ENCODE measurements around the gene ABCB10. TPM values are rescaled to one million over a fixed set of nuclear protein-coding genes. Genes with fewer than 3 reads are reported as not detected.

Gene ABCB10
- total RNA-seq, 1 donor = 13.4 TPM

GRCh38 chr1:229508823-229509337 lies 49.6 kb downstream of the ABCB10 start:
- Histone ChIP-seq H3K4me2 (ENCODE audit: insufficient read depth, low read length) (peak overlapping the region; percentile 90), H3K4me3 (ENCODE audit: insufficient read depth, low read length) (peak overlapping the region; percentile 81), H3K4me1 (ENCODE audit: insufficient read depth, low read length) (peaks cover 26% of the 10 kb centered on the region), H3K27ac (ENCODE audit: low read depth, low read length) (peak overlapping the region; percentile 95), H3K9me3 (ENCODE audit: low read depth, low read length) (no peaks in the 10 kb centered on the region), H3K36me3 (ENCODE audit: insufficient read depth, low read length) (peaks cover 3% of the 10 kb centered on the region), H3K79me2 (ENCODE audit: insufficient read depth, low read length) (peaks cover 30% of the 10 kb centered on the region), H2AFZ (ENCODE audit: low read length) (peak overlapping the region; percentile 94), H4K20me1 (ENCODE audit: insufficient read depth, low read length) (no peaks in the 10 kb centered on the region), H3K27me3 (ENCODE audit: insufficient read depth, low read length) (no peaks in the 10 kb centered on the region)
- no peak for TF ChIP-seq CTCF (IDR thresholded peaks at IDR 0.05; ENCODE audit: extremely low read depth, low read depth, low read length)
- no peak for DNase-seq (ENCODE audit: insufficient read length, low spot score, missing footprints)

GRCh38 chr1:229507951-229508822 lies 50.3 kb downstream of the ABCB10 start, which contains the start of gene NUP133:
TSS of gene NUP133 (minus strand) at chr1:229508341. CDS start at chr1:229508249, 92 bp downstream.
- Histone ChIP-seq H2AFZ (ENCODE audit: low read length) (peak within 1 kb of the TSS; percentile 95), H4K20me1 (ENCODE audit: insufficient read depth, low read length) (no peaks in the 10 kb centered on the region), H3K4me3 (ENCODE audit: insufficient read depth, low read length) (peak within 1 kb of the TSS; percentile 81), H3K79me2 (ENCODE audit: insufficient read depth, low read length) (peaks cover 32% of the 10 kb centered on the region), H3K4me1 (ENCODE audit: insufficient read depth, low read length) (peaks cover 26% of the 10 kb centered on the region), H3K9me3 (ENCODE audit: low read depth, low read length) (no peaks in the 10 kb centered on the region), H3K27ac (ENCODE audit: low read depth, low read length) (peak within 1 kb of the TSS; percentile 95), H3K4me2 (ENCODE audit: insufficient read depth, low read length) (peak within 1 kb of the TSS; percentile 90), H3K27me3 (ENCODE audit: insufficient read depth, low read length) (no peaks in the 10 kb centered on the region), H3K36me3 (ENCODE audit: insufficient read depth, low read length) (peaks cover 3% of the 10 kb centered on the region)
- peak; percentile 97 for DNase-seq (ENCODE audit: insufficient read length, low spot score, missing footprints)
- TF ChIP-seq CTCF (IDR thresholded peaks at IDR 0.05; ENCODE audit: extremely low read depth, low read depth, low read length) = no peak

- Histone ChIP-seq H3K9me3 (ENCODE audit: low read depth, low read length) (no peaks in the 10 kb centered on the region), H3K4me2 (ENCODE audit: insufficient read depth, low read length) (peak overlapping the region; percentile 90), H2AFZ (ENCODE audit: low read length) (peak overlapping the region; percentile 95), H3K79me2 (ENCODE audit: insufficient read depth, low read length) (peaks cover 32% of the 10 kb centered on the region), H3K36me3 (ENCODE audit: insufficient read depth, low read length) (peaks cover 3% of the 10 kb centered on the region), H3K4me1 (ENCODE audit: insufficient read depth, low read length) (peaks cover 26% of the 10 kb centered on the region), H3K27me3 (ENCODE audit: insufficient read depth, low read length) (no peaks in the 10 kb centered on the region), H3K4me3 (ENCODE audit: insufficient read depth, low read length) (peak overlapping the region; percentile 81), H4K20me1 (ENCODE audit: insufficient read depth, low read length) (no peaks in the 10 kb centered on the region), H3K27ac (ENCODE audit: low read depth, low read length) (peak overlapping the region; percentile 95)
- DNase-seq (ENCODE audit: insufficient read length, low spot score, missing footprints) = no peak
- no peak for TF ChIP-seq CTCF (IDR thresholded peaks at IDR 0.05; ENCODE audit: extremely low read depth, low read depth, low read length)
Observed at GRCh38 chr1:229507502-229507901, 51.0 kb downstream of the ABCB10 start.

GRCh38 chr1:229506633-229507032 lies 51.9 kb downstream of the ABCB10 start:
- Histone ChIP-seq H3K4me2 (ENCODE audit: insufficient read depth, low read length) (peak overlapping the region; percentile 90), H3K4me1 (ENCODE audit: insufficient read depth, low read length) (peaks cover 26% of the 10 kb centered on the region), H3K9me3 (ENCODE audit: low read depth, low read length) (no peaks in the 10 kb centered on the region), H3K4me3 (ENCODE audit: insufficient read depth, low read length) (no peak overlapping the region), H2AFZ (ENCODE audit: low read length) (no peak overlapping the region), H4K20me1 (ENCODE audit: insufficient read depth, low read length) (no peaks in the 10 kb centered on the region), H3K79me2 (ENCODE audit: insufficient read depth, low read length) (peaks cover 32% of the 10 kb centered on the region), H3K27me3 (ENCODE audit: insufficient read depth, low read length) (no peaks in the 10 kb centered on the region), H3K27ac (ENCODE audit: low read depth, low read length) (no peak overlapping the region), H3K36me3 (ENCODE audit: insufficient read depth, low read length) (peaks cover 3% of the 10 kb centered on the region)
- no peak for DNase-seq (ENCODE audit: insufficient read length, low spot score, missing footprints)
- no peak for TF ChIP-seq CTCF (IDR thresholded peaks at IDR 0.05; ENCODE audit: extremely low read depth, low read depth, low read length)
